Heart left ventricle (tissue), 13 donors: ENCODE data around the gene YWHAQ.

Experiments
- POLR2A ChIP-seq, 2 donors: fragments of 450-650 bp; IDR thresholded peaks; one replicate each; pipeline ENCODE4 v1.6.1; 2017; ENCODE audit warnings: antibody characterized with exemption in 2 of 2, mild to moderate bottlenecking in 2 of 2, moderate library complexity in 2 of 2
- TF ChIP-seq, protein P1 (sequence below), 12 donors: fragments of 200-600 bp; sonication (generic) in 4 of 12; IDR thresholded peaks; one replicate each; pipeline versions ENCODE4 v1.5.0 to v1.8.0; 2018 to 2022; ENCODE audit warnings: antibody characterized with exemption in 12 of 12, mild to moderate bottlenecking in 5 of 12
- donor health status: ischemic (EF 13 %, LVEDD 7.1; RV severe dilation, severe dysfunction).
- donor health status: DM: no; HTN: yes; CAD: no.
- donor health status: DM: no; HTN: no; CAD: no.
- donor health status: ischemic (EF 25% LVEDD 6.9; RV normal size, moderate dysfunction).
- donor health status: ischemic (EF 25% LVEDD 5.7; RV mildly dilated, moderate dysfunction).
- donor health status: ischemic (EF 35%, LVEDD 5.7; RV mildly dilated, moderate dysfunction).
- donor health status: nonischemic (EF 11% LVEDD 7.7; RV severe dilation, severe dysfunction).
- donor health status: DM: yes; HTN: yes; CAD: no.
- donor health status: PGD.
- donor health status: ischemic (EF 29% LVEDD 5.4; RV normal size, mild dysfunction).
- donor health status: nonischemic (EF 23%, LVEDD 6.1; RV moderate dilation, normal function).

DNA sequence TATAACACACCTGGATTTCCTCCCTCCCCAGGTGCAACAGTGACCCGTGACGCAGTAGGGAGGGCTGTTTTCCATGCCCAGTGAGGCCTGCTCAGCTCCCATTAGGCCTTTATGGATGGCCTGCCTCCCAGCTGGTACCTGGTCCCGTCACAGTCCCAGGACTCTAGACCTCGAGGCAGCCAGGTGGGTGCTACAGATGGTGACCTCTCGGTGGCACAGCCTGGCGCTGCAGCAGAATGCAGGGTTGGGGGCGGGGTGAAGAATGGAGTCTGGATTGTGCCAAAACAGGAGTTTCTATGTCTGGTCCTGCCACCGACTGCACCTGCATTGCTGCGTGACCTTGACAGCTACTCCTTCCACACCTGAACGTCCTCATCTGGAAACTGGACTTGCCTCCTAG is 18.0 kb upstream of the YWHAQ start:
- TF ChIP-seq, protein P1, sequence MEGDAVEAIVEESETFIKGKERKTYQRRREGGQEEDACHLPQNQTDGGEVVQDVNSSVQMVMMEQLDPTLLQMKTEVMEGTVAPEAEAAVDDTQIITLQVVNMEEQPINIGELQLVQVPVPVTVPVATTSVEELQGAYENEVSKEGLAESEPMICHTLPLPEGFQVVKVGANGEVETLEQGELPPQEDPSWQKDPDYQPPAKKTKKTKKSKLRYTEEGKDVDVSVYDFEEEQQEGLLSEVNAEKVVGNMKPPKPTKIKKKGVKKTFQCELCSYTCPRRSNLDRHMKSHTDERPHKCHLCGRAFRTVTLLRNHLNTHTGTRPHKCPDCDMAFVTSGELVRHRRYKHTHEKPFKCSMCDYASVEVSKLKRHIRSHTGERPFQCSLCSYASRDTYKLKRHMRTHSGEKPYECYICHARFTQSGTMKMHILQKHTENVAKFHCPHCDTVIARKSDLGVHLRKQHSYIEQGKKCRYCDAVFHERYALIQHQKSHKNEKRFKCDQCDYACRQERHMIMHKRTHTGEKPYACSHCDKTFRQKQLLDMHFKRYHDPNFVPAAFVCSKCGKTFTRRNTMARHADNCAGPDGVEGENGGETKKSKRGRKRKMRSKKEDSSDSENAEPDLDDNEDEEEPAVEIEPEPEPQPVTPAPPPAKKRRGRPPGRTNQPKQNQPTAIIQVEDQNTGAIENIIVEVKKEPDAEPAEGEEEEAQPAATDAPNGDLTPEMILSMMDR (IDR thresholded peaks at IDR 0.05): no peak
- TF ChIP-seq POLR2A (IDR thresholded peaks at IDR 0.05): no peak
